GM19468 (cell line): ENCODE results near the gene TMEM132E.

ENCODE experiments used
- ATAC-seq: cut with Tn5 transposase; IDR thresholded peaks from one replicate; pipeline ENCODE4 v1.9.1; 2021; ENCODE audit warnings: mild to moderate bottlenecking, moderate library complexity, moderate number of reproducible peaks; ENCODE audit not compliant: unreplicated experiment; ENCODE audit errors: extremely low read depth

Gene TMEM132E

DNA sequence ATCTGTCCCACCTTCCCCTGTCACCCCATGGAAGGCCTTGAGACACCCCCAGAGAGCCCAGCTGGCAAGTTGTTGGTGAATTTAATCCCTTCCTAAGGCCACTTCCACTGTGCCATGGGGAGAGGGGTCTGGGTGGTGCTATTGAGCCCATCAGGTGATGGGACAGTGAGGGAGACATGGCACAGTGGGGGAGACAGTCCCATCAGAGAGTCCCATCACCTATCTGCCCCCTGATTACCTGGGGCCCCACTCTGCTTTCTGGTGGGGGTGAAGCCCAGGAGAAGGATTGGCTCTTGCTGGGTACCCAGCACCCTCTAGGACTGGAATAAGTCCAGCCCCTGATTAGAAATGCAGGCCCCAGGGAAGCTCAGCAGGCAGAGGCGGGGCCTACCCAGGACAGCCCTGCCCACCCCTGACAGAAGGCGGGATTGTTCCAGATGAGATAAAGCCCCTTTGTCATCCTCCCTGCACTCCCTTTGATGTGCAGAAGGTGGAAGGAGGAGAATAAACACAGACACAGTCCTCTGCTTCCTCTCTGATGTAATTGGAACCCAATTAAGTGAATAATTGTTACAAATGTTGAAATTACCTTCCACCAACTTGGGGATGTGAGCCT is 18.9 kb downstream of the TMEM132E start:
- no peak for ATAC-seq

DNA sequence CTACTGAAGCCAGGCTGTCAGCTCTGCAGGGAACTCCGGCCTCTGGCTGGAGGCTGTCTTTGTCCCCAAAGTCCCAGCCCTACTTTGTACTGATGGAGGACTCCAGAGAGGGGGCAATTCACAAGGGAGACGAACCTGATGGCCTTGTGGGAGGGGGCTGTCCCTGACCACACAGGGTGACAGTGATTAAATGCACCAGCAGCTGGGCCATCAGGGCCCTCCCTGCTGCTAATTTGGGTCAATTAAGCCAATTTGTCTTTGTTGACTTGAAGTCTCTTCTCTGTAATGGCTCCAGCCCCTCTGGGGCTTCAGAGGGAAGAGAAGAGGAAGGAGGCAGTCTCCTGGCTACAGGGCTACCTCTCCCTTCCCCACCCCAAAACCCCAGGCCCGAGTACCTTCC is 22.0 kb downstream of the TMEM132E start:
- ATAC-seq = no peak

DNA sequence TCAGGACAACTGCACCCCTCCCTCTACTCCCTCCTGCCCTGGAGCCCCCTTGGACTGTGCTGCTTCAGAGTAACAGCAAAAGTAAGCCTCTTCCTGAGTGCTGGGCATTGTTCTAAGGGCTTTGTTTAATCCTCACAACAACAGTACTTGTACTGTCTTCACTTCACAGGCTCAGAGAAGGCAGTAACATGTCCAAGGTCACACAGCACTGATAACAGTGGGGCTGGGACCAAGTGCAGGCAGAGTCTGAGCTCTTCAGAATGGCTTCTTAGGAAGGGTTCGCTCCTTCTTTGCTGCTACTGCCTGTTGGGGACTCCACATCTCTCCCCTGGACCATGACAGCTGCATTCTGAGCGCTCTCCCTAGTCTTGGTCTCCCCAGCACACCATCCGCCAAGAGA is 24.6 kb downstream of the TMEM132E start:
- no peak for ATAC-seq

DNA sequence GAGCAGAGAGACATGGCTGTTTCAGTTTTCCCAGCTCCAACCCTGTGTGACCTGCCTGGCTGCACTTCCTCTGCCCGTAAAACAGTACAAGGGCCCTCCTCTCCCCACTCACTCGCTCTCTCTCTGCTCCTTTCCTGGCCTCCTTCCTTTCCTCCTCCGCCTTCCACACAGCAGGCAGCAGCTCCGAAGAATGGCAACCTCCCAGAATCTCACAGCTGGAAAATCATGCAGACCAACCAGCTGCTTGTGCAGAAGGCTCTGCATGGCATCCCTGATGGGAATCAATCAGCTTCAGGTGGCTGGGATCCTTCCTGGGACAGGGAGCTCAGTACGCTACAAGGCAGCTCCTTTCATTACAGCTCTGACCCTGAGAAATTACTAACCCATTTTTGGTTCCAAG is 27.4 kb downstream of the TMEM132E start:
- no peak for ATAC-seq

DNA sequence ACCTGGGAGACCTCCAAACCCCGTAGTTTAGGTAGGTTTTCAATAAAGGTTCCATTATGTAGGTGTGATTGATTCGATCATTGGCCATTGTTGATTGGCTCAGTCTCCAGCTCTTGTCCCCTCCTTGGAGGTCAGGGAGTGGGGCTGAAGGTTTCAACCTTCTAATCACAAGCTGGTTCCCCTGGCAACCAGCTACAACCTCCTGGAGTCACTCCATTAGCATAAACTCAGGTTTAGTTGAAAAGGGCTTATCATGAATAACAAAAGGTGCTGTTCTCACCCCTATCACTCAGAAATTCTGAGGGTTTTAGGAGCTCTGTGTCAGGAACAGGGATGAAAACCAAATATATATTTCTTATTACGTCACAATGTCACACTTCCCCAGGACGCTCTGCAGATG is 28.5 kb downstream of the TMEM132E start:
- no peak for ATAC-seq

DNA sequence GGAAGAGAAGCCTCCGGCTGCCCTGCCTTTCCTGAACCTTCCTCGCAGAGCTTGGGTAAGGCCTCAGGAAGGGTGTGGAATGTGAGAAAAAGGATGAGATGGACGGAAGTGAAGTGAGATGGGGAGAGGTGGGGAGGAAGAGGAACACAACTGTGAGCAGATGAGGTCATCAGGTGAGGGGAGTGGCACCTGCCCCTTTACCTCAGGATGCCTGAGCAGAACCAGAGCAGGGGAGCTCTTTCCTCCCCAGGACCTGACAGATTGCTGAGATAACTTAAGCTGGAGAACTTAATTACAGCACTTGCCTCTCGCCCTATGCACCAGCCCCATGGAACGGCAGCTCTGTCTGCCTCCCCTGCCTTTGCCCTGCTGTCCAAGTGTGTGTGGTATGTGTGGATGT is 29.8 kb downstream of the TMEM132E start:
- ATAC-seq = no peak

DNA sequence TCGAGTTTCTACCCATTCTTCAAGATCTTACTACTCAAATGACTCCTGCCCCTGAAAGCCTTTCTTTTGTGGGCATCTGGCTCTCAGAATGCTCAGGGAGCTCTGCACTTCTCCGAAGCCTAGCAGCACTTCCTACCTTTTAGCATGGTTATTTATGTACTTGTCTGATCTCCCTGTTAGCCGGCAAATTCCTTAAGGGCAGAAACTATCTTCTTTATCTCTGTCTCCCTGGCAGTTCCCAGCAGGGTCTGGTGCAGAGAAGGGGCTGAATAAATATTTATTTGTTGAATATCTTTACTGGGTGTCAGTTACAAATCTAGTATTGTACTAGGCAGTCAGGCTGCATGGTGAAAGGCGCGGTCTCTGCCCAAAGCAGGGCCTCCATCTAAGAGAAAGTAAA is 30.7 kb downstream of the TMEM132E start:
- ATAC-seq = no peak

DNA sequence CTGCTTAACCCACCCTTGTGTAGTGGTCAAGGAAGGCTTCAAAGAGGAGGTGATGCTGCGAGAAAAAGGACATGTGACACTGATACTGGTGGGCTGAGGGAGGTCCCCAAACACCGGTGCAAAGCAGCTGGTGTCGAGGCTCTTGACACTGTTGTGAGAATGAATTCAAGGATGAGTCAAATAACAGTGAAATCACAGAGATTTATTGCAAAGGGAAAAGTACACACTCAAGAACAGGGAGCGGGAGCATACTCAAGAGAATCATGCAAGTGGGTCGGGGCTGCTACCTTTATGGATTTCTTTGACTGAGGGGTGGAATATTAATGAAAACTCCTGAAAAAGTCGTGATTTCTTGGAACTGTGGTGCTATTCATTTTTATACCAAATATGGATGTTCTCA is 31.1 kb downstream of the TMEM132E start:
- ATAC-seq = no peak

DNA sequence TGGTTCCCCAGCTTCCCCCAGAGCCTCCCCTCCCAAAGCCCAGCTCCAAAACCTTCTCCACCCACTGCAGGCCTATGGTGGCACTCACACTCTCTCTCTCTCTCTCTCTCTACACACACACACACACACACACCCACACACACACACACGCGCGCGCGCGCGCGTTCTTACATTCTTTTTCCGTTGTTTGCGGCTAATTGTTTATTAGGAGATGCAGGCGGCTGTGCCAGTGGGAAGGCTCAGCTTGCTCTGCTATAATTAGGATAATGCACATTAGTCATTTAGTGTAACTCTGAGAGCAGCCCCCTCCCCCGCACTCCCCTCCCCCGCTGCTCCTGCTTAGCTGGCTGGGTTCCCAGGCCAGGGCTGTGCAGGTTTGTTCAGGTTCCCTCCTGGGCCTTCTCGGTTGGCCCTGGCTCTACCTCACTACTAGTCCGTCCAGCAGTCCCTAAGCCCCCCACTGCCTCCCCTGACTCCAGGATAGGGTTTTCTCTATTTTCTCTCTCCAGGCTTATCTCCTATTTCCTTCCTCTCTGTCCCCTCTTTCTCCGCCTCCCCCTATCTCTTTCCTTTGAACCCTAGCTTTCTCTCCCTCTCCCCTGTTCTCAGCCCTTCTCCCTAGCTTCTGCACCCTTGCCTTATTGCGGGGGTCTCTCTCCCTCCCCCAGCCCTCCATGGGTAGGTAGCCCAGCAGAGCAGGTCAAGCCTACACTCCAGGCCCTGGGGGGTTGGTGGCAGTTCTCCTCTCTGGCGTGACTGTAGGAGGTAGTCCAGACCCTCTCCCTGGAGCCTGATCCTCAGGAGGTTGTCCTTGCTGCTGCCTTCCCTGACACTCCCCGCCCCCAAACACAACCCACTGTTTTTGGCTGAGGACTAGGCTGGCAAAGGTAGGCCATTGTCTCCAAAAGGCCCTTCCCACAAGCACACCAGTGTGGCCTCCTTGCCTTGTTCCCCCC is 34.0 kb downstream of the TMEM132E start:
- ATAC-seq = no peak

DNA sequence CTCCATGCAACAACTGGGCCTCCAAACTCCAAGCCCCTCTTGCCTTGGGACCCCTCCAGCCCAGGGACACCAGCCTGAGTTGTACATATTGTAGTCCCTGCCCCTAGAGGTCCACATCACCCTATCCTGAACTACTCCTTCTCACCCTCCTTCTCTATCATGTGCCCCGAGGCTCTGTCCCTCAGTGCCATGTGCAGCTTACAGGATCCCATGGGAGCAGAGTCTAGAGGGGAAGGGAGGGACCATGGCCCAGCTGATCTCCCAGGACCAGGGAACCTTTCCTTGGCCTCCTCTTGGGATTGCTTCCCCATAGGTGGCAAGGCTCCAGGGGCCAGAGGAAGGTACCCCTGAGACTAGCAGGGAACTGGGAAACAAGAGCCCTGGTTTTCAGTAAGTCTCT is 35.3 kb downstream of the TMEM132E start:
- ATAC-seq = no peak

DNA sequence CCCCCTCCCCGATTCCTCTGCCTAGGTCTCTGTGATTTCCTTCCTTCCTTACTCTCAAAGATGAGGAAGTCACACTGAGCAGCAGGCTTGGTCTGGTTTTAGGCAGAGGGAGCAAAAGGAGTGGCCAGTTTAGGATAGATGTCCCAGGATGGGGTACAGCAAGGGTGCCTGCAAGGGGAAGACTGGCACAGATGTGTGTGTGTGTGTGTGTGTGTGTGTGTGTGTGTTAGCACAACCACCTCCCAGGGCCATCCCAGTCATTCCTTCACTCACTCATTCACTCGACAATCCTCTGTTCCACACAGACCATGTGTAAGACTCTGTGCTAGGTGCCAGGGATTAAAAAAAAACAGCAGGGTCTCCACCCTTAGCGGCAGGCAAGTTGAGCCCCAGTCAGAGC is 35.9 kb downstream of the TMEM132E start:
- no peak for ATAC-seq

DNA sequence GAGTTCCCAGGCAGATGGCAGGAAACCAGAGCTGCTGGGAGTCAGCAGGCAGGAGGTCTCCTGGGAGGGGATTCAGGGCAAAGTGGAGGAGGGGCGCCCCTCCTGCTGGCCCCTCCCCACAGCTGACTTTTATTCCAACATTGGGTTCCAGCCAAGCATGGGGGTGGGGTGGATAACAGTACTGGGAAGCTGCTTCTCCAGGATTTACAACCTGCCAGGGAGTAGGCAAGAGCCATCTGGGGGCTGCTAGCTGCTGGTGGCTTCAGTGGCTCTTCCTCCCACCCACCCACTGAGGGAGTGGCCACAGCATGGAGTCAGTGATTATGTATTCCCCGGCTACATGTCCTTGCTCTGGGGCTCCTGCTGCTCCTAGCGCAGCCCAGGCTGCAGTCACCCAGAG is 36.8 kb downstream of the TMEM132E start:
- ATAC-seq = no peak

DNA sequence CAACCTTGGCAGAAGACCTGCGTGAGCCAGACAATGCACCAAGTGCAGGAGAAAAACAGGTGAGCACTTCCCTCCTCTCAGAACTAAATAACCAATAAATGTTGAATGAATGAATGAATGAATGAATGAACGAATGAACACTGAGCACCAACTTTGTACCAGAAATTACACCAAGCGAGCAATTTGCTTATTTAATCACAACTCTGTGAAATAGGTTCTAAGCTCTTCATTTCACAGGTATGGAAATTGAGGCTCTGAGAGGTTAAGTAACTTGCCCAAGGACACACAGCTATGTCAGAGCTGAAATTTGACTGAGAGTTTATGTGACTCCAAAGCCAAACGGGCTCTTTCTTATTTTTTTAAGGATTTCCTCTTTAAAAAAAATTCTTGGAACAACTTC is 38.0 kb downstream of the TMEM132E start:
- ATAC-seq = no peak

DNA sequence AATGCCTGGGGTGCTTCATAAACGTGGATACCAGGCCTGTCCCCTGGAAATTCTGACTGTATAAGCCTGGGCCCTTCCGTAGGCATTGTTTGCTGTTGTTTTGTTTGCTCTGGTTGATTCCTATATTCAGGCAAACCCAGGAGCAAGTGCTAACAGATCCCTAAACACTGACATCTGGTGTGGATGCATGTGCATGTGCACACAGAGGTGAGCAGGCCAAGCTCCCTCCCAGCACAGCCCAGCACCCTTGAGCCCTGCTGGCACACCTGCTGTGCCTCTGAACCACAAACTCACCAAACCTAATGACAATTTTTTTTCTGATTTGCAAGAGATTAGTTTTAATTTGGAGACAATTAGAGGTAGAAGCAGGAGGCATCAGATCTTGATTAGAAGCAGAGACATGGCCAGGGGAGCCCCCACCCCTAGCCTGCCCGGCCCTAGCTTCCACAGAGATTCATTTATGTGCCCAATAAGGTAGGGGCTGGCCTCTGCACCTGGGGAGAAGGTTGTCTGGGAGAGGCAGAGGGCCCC is 40.4 kb downstream of the TMEM132E start:
- ATAC-seq = no peak

DNA sequence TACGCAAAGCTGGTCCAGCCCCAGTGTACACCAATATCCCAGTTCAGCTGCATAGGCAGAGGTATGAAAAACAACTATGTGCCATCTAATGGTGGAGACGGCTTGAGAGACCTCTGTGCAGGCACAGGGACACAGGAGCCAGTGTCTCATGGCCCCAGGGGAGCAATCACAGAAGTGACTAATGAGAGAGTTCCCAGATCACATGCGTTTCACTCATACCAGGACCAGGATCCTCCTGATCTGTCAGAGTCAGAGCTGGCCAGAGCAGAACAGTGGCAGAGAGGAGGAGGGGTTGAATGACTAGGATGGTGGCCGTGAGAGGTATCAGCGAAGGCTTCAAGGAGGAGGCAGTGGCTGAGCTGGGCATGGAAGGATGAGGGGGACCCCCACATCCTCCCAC is 41.1 kb downstream of the TMEM132E start:
- no peak for ATAC-seq

DNA sequence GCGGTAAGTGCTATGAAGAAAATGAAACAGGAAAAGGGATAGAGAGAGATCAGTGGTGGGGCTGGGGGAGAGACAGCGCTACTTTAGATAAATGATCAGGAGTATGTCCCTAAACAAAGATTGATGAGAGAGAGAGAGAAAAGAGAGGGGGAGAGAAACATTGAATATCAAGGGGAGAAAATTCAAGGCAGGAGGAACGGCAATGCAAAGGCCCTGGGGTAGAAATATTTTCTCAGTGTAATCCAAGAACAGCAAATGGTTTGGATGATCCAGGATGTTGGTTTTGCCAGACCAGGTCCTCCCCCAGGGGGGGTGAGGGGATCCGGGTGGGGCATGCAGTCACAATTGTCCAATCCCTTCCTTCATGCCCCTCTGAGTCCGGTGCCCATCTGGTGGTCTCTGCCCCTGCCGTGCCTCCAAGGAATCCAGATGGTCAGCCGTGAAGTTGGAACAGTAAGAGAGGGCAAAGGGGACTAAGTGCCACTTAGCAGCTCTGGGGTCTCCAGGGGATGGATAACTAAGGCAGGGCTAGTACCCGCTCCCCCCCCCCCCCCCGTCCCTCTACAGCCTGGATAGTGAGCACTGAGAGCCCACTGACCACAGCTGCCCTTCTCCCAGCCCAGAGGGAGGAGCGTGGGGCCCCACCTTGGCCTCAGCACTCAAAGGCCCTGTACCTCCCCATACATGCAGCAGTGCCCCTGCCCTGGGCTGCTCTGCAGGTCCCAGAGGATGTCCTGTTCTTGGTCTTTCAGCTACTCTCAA is 43.7 kb downstream of the TMEM132E start:
- no peak for ATAC-seq

DNA sequence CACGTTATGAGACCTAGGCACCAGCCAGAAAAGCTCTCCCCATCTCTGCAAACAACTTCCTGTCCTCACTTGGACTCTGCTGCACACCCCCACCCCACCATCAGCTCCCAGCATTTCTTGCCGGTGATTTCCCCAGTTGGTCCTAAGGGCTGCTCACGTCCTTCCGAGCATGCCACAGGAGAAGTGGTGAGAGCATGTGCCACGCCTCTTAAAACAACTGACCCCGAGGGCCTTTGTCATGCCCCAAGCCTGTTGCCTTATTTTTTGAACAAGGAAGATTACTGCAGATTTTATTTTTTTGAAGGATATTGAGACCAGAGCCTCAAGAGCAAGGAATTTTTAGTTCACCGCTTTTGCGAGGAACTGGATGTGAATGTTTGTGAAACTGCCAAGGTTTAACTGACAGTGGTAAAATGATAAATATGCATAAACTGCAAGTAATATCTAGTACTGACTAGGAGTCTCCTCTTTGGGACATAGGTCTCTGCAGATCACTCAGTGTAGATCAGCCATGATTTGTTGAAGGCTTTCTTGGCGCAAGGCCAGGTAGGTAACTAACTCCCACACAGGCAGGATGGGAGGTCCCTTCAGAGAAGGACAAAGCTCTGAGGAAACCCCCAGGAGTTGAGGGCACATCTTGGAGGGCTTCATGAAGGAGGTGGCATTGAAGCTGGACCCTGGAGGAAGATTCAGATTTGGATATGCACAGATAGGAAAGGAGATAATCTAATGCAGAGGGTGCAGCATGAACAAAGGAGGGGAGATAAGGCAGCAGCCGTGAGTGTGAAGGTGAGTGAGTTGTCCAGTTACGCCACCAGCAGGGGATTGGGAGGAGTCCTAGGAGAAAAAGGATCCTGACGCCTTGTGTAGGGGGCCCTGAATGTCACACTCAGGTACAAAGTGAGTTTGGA is 44.7 kb downstream of the TMEM132E start:
- ATAC-seq = no peak

DNA sequence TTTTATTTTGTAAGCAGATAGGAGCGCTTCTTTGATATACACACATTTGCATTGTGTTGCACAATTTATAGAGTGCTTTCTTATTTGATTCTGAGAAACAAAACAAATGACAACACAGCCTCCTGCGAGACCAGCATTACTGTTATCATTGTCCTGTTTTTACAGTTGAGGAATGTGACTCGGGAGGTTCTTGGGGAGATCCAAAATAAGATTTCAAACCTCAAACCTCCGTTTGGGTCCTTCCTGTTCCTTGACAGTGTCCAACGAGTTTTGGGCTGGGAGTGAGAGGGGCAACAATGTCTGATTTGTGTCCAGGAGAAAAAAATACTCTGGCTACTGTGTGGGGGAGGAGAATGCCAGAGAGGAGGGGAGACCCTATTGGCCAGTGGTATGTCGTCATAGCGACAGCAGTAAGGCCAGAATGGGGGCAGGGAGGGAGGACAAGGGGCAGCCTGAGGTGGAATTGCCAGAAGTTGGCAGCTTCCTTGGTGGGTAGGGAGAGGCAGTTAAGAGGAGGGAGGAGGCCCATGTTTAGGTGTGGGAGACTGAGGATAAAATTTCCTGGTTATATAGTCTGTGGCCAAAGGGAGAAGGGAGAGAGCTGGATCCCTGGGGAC is 45.5 kb downstream of the TMEM132E start:
- no peak for ATAC-seq

DNA sequence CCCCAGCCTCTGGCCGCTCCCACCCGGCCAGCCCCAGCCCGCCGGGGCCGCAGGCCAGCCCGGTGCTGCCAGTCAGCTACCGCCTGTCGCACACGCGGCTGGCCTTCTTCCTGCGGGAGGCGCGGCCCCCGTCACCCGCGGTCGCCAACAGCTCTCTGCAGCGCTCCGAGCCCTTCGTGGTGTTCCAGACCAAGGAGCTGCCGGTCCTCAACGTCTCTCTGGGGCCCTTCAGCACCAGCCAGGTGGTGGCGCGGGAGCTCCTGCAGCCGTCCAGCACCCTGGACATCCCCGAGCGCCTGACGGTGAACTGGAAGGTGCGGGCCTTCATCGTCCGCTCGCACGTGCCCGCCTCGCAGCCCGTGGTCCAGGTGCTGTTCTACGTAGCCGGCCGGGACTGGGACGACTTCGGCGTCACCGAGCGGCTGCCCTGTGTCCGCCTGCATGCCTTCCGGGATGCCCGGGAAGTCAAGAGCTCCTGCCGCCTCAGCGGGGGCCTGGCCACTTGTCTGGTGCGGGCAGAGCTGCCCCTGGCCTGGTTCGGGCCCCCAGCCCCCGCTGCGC is 46.8 kb downstream of the TMEM132E start:
- ATAC-seq = no peak
